ENCODE results near the gene SSNA1.

Gene SSNA1

DNA sequence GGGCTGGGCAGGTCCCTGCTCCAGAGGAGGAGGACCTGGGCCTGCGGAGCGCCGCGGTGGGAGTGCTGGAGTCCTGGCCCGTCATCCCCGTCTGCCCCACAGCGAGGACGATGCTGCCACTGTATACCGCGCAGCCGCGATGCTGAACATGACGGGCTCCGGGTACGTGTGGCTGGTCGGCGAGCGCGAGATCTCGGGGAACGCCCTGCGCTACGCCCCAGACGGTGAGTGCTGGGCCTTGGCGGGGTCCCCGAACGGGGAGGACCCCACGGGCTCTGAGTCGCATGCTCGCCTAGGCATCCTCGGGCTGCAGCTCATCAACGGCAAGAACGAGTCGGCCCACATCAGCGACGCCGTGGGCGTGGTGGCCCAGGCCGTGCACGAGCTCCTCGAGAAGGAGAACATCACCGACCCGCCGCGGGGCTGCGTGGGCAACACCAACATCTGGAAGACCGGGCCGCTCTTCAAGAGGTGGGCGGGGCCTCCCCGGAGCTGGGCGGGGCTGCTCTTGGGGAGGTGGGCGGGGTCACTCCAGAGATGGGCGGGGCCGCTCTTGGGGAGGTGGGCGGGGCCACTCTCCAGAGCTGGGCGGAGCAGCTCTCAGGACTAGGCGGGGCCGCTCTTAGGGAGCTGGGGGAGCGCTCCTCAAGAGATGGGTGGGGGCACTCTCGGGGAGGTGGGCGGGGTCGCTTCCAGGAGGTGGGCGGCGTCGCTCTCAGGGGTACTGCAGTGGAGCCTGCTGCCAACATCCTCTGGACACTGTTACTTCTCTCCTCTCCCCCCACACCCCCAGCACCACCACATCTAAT, 31.7 kb upstream of the SSNA1 start:
- peak; percentile 32 for DNase-seq

DNA sequence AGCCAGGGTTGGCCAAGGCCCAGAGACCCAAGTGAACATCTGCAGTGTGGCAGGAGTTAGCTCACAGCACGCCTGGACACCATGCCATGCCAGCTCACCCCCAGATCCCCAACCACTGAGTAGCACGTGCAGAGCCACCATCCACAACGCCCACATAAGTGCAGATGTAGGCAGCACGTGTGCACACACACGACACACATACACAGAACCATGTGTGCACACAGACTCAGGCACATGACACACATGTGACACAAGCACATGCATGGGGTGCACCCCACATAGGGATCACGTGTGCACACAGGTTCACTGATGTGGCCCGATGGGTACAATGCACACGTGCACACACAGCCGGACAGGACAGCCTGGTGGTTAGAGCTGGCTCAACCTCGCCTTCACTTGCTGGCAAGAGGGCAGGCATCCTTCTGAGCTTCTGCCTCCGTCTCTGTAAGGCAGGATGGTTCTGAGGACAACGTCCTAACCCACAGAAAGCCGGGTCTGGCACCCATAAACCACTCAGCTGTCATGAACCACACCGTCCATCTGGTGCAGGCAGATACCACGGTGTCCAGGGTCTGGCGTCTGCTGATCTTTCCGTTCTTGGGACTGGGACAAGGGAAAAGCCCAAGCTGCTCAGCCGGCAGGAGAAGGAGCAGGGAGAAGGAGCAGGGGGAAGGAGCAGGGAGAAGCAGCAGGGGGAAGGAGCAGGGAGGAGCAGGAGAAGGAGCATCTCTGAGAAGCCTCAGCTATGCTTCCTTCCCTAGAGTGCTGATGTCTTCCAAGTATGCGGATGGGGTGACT, 30.7 kb upstream of the SSNA1 start:
- DNase-seq: no peak

DNA sequence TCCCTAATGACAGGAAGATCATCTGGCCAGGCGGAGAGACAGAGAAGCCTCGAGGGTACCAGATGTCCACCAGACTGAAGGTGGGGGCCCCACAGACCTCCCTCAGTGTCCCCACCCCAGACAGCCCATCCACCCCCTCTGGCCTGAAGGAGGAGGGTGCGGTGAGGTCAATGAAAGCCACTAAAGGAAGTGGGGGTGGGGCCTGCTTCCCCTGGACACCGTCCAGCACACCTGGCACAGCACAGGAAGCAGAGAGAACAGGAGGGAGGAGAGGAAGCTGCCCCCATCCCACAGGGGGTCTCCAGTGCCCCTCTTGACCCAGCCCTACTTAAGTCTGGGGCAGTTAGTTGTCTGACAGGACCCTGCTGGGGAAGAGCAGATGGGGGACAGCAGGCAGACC, 29.9 kb upstream of the SSNA1 start:
- DNase-seq: no peak

- no peak for DNase-seq
Measured at GRCh38 chr9:137159105-137160053, 29.1 kb upstream of the SSNA1 start.

- no peak for DNase-seq
Measured at GRCh38 chr9:137160054-137160425, 28.4 kb upstream of the SSNA1 start.

- no peak for DNase-seq
Measured at GRCh38 chr9:137160716-137161557, 27.5 kb upstream of the SSNA1 start.

GRCh38 chr9:137161558-137162486, 26.7 kb upstream of the SSNA1 start:
- no peak for DNase-seq

DNA sequence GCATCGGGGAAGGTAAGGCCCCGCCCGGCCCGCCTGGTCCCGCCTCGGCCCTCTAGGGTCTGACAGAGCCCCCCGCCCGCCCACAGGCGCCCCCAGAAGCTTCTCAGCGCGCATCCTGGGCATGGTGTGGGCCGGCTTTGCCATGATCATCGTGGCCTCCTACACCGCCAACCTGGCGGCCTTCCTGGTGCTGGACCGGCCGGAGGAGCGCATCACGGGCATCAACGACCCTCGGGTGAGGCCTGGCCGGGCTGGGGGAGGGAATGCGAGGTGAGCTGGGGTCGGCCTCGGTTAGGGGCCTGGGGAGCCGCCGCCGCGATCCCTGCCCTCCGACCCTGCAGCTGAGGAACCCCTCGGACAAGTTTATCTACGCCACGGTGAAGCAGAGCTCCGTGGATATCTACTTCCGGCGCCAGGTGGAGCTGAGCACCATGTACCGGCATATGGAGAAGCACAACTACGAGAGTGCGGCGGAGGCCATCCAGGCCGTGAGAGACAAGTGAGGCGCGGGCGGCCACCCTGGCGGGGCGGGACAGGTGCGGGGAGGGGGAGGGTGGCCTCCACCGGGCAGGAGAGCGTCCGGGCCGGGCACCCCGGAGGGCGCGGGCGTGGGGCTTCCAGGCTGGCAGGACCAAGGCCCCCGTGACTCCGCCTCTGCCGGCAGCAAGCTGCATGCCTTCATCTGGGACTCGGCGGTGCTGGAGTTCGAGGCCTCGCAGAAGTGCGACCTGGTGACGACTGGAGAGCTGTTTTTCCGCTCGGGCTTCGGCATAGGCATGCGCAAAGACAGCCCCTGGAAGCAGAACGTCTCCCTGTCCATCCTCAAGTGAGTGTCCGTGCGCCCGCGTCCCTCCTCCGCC, 25.7 kb upstream of the SSNA1 start:
- no peak for DNase-seq

DNA sequence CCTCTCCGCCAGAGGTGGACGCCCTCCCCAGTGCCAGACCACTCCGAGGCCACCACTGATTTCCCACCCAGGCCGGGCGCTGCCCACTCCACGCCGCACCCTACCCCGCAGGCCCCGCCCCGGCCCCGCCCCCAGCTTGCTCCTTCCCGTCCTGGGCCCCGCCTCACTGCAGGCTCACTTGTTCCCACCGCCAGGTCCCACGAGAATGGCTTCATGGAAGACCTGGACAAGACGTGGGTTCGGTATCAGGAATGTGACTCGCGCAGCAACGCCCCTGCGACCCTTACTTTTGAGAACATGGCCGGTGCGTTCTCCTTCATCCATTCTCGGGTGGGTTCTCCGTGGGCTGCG, 25.1 kb upstream of the SSNA1 start:
- no peak for DNase-seq

DNA sequence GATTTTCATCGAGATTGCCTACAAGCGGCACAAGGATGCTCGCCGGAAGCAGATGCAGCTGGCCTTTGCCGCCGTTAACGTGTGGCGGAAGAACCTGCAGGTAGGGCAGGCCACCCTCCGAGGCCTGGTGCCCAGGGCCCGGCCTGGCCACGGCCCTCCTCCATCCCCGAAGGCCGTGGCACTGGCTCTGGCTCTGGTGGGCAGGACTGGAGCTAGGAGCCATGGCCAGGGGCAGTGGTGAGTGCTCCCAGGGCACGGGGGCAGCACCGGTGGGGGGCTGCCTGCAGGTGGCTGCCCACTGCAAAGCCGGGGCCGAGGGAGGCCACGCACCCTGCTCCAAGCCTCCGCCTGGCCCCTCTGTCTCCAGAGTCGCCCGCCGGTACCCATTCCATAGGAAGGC, 24.7 kb upstream of the SSNA1 start:
- DNase-seq: no peak

GRCh38 chr9:137164370-137165249, 23.9 kb upstream of the SSNA1 start:
- DNase-seq: no peak

DNA sequence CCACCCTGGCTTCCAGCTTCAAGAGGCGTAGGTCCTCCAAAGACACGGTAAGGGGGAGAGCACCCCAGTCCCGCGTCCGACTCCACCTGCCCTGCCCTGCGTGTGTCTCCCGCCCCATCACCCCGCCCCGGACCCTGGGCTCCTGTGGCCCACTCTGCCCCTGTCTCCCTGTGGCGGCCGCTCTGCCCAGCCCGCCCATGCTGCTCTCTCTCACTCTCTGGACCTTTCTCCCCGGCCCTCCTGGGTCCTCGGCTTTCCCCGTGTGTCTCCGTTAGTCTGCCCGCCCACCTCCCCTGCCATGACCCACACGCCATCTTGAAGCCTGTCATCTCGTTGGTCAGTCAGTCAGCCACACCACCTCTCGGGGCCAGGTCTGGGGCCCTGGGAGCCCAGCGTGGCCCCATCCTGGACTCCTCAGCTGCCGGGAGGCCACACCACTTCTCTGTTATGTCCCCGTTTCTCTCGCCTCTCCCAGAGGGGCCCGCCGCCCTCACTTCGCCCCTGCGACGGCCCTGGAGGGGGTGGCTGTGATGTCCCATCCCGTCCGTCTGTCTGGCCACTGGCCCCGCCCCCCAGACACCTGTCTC, 23.1 kb upstream of the SSNA1 start:
- no peak for DNase-seq

- DNase-seq: no peak
Measured at GRCh38 chr9:137166380-137167229, 21.9 kb upstream of the SSNA1 start.

DNA sequence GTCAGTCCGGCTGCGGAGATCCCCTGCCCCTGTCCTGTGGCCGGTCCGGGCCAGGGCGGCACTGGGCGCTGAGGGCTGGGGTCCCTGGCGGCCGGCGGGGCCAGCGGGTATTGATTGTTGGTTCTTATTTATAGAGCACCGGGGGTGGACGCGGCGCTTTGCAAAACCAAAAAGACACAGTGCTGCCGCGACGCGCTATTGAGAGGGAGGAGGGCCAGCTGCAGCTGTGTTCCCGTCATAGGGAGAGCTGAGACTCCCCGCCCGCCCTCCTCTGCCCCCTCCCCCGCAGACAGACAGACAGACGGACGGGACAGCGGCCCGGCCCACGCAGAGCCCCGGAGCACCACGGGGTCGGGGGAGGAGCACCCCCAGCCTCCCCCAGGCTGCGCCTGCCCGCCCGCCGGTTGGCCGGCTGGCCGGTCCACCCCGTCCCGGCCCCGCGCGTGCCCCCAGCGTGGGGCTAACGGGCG, 21.2 kb upstream of the SSNA1 start:
- DNase-seq: no peak

DNA sequence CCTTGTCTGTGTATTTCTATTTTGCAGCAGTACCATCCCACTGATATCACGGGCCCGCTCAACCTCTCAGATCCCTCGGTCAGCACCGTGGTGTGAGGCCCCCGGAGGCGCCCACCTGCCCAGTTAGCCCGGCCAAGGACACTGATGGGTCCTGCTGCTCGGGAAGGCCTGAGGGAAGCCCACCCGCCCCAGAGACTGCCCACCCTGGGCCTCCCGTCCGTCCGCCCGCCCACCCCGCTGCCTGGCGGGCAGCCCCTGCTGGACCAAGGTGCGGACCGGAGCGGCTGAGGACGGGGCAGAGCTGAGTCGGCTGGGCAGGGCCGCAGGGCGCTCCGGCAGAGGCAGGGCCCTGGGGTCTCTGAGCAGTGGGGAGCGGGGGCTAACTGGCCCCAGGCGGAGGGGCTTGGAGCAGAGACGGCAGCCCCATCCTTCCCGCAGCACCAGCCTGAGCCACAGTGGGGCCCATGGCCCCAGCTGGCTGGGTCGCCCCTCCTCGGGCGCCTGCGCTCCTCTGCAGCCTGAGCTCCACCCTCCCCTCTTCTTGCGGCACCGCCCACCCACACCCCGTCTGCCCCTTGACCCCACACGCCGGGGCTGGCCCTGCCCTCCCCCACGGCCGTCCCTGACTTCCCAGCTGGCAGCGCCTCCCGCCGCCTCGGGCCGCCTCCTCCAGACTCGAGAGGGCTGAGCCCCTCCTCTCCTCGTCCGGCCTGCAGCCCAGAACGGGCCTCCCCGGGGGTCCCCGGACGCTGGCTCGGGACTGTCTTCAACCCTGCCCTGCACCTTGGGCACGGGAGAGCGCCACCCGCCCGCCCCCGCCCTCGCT, 20.5 kb upstream of the SSNA1 start:
- DNase-seq: no peak

- DNase-seq: no peak
Measured at GRCh38 chr9:137168573-137168903, 19.9 kb upstream of the SSNA1 start.
